RWPE2 (cell line): Measurements from ENCODE around the gene TTC16.

Experiments
- ATAC-seq: fragments of 200-7000 bp; cut with Tn5 transposase; 3 replicates; pipeline ENCODE4 v1.9.1; 2021; ENCODE audit warnings: low read depth
- DNase-seq: peaks from one replicate; pipeline ENCODE4 v3.0.0-alpha.2; 2020; ENCODE audit warnings: low spot score
- H3K27ac ChIP-seq: fragments of 450-650 bp; 2 replicates; pipeline ENCODE4 v1.5.1; 2017; ENCODE audit warnings: mild to moderate bottlenecking; ENCODE audit not compliant: poor library complexity, severe bottlenecking
- H3K27me3 ChIP-seq: fragments of 250-450 bp; sonication (Bioruptor Pico); 2 replicates; pipeline ENCODE4 v1.5.1; 2021; ENCODE audit warnings: mild to moderate bottlenecking, moderate library complexity; ENCODE audit not compliant: insufficient read depth, poor library complexity, severe bottlenecking
- H3K36me3 ChIP-seq: fragments of 250-450 bp; sonication (Bioruptor Pico); 2 replicates; pipeline ENCODE4 v1.5.1; 2020; ENCODE audit warnings: low read depth, mild to moderate bottlenecking, moderate library complexity
- H3K4me1 ChIP-seq: fragments of 250-450 bp; sonication (Bioruptor Pico); 2 replicates; pipeline ENCODE4 v1.5.1; 2021; ENCODE audit warnings: mild to moderate bottlenecking, moderate library complexity; ENCODE audit not compliant: insufficient read depth, poor library complexity, severe bottlenecking
- H3K4me3 ChIP-seq: fragments of 250-450 bp; sonication (Bioruptor Pico); 2 replicates; pipeline ENCODE4 v1.5.1; 2021; ENCODE audit warnings: mild to moderate bottlenecking, moderate library complexity; ENCODE audit not compliant: severe bottlenecking
- H3K9me3 ChIP-seq: fragments of 250-450 bp; sonication (Bioruptor Pico); 2 replicates; pipeline ENCODE4 v1.5.1; 2021; ENCODE audit warnings: mild to moderate bottlenecking, moderate library complexity; ENCODE audit not compliant: severe bottlenecking
- CTCF ChIP-seq: fragments of 450-650 bp; IDR thresholded peaks from one replicate; pipeline ENCODE4 v1.5.1; 2017; ENCODE audit warnings: mild to moderate bottlenecking, moderate library complexity; ENCODE audit not compliant: poor library complexity, severe bottlenecking

TTC16 gene

GRCh38 chr9:127753148-127753547 is 37.3 kb downstream of the TTC16 start:
- DNase-seq (no peak), ATAC-seq (no peak)
- H3K4me3 ChIP-seq: no peak overlapping the region
- no peaks in the 10 kb centered on the region for H3K9me3 ChIP-seq
- no peaks in the 10 kb centered on the region for H3K4me1 ChIP-seq
- no peaks in the 10 kb centered on the region for H3K36me3 ChIP-seq
- no peak overlapping the region for H3K27ac ChIP-seq
- peaks cover 39% of the 10 kb centered on the region for H3K27me3 ChIP-seq
- no peak for TF ChIP-seq CTCF

DNA sequence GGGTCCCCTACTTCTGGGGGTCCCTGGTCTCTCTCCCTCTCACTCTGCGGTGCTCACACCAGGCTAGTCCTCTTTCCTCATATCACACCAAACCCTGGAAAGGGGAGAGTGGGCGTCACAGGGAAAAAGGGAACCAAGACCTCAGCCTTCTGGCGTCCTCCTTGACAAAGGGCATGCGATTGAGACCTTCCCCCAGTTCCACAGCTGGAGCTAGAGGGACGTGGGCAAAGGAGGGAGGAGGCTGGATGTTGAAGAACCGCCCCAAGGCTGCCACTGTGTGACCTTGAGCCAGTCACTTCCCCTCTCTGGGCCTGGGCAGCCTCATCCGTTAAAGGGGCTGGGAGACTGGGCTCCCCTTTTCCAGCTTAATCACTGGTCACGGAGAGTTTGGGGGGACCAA is 37.7 kb downstream of the TTC16 start:
- Histone ChIP-seq H3K4me1 (no peaks in the 10 kb centered on the region), H3K27ac (no peak overlapping the region), H3K36me3 (no peaks in the 10 kb centered on the region), H3K9me3 (no peaks in the 10 kb centered on the region), H3K27me3 (peaks cover 39% of the 10 kb centered on the region), H3K4me3 (no peak overlapping the region)
- no peak for ATAC-seq
- TF ChIP-seq CTCF: no peak
- DNase-seq: no peak

- DNase-seq (no peak), ATAC-seq (peak; percentile 67)
- Histone ChIP-seq H3K9me3 (no peaks in the 10 kb centered on the region), H3K4me1 (no peaks in the 10 kb centered on the region), H3K27ac (no peak overlapping the region), H3K27me3 (peaks cover 39% of the 10 kb centered on the region), H3K4me3 (no peak overlapping the region), H3K36me3 (no peaks in the 10 kb centered on the region)
- TF ChIP-seq CTCF: no peak
Measured at GRCh38 chr9:127754099-127755060, 38.5 kb downstream of the TTC16 start.

GRCh38 chr9:127755061-127756060 is 39.5 kb downstream of the TTC16 start:
- no peak for TF ChIP-seq CTCF
- H3K4me3 ChIP-seq: no peak overlapping the region
- no peak for DNase-seq
- H3K4me1 ChIP-seq: no peaks in the 10 kb centered on the region
- no peak for ATAC-seq
- peaks cover 39% of the 10 kb centered on the region for H3K27me3 ChIP-seq
- H3K9me3 ChIP-seq: no peaks in the 10 kb centered on the region
- no peaks in the 10 kb centered on the region for H3K36me3 ChIP-seq
- H3K27ac ChIP-seq: no peak overlapping the region
